ENCODE data around the gene INSR.
A peak's percentile ranks its signal among the peaks of the same experiment; 100 is the strongest.

The INSR gene

DNA sequence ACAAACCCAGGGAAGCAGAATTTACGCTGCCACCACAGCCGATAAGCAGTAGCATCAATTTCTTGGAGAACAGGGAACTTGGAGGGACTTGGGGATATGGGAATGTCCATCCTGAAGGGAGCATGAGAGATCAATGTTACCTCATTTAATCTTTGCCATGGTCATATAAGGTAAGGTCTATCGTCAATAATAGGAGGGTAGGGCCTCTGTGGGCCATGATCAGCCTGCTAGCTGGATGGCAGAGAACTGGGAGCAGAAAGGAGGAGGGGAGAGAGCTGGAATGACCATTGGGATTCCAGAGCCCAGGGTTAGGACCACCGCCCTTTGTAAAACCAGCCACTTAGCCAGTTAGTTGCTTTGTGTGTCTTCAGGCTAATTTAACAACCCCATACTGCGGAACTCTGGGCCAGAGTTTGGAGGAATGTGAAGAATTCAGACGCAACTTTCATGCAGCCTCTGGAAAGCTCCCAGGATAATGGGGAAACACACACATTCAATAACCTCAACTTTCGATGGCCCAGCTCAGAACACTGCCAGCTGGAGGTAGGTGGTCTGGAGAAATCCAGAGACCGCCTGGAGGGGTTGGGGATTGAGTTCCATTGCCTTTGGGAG, 184.4 kb downstream of the INSR start:
- ChIA-PET POLR2A (interaction anchor here (1.0 kb wide), 1 partner anchor 10 kb away, joined by 4 read pairs; no protein-coding TSS in a partner anchor), CTCF (interaction anchor here (0.8 to 1.4 kb wide), 3 partner anchors 10 to 231 kb away, joined by 3 to 5 read pairs (median 3); no protein-coding TSS in a partner anchor)
- H3K4me1 ChIP-seq (ENCODE audit: control insufficient read depth, insufficient read depth, low read length) = no peaks in the 10 kb centered on the region
- H3K4me3 ChIP-seq (ENCODE audit: low read depth, low read length) = no peak overlapping the region
- no peaks in the 10 kb centered on the region for H3K36me3 ChIP-seq (ENCODE audit: control insufficient read depth in 2 of 2, insufficient read depth in 1 of 2, low read length in 2 of 2)
- peak; percentile 34; the same call in 1 of the 2 replicates for TF ChIP-seq ZNF664 (tag by site-specific recombination; IDR thresholded peaks at IDR 0.05)
- TF ChIP-seq, protein P1, sequence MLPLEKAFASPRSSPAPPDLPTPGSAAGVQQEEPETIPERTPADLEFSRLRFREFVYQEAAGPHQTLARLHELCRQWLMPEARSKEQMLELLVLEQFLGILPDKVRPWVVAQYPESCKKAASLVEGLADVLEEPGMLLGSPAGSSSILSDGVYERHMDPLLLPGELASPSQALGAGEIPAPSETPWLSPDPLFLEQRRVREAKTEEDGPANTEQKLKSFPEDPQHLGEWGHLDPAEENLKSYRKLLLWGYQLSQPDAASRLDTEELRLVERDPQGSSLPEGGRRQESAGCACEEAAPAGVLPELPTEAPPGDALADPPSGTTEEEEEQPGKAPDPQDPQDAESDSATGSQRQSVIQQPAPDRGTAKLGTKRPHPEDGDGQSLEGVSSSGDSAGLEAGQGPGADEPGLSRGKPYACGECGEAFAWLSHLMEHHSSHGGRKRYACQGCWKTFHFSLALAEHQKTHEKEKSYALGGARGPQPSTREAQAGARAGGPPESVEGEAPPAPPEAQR (tag by site-specific recombination; IDR thresholded peaks at IDR 0.05) = no peak
- H3K27ac ChIP-seq (ENCODE audit: extremely low read depth, low read depth, low read length) = no peak overlapping the region
- H3K9me3 ChIP-seq (ENCODE audit: control insufficient read depth, insufficient read depth, low read depth, low read length) = no peaks in the 10 kb centered on the region

DNA sequence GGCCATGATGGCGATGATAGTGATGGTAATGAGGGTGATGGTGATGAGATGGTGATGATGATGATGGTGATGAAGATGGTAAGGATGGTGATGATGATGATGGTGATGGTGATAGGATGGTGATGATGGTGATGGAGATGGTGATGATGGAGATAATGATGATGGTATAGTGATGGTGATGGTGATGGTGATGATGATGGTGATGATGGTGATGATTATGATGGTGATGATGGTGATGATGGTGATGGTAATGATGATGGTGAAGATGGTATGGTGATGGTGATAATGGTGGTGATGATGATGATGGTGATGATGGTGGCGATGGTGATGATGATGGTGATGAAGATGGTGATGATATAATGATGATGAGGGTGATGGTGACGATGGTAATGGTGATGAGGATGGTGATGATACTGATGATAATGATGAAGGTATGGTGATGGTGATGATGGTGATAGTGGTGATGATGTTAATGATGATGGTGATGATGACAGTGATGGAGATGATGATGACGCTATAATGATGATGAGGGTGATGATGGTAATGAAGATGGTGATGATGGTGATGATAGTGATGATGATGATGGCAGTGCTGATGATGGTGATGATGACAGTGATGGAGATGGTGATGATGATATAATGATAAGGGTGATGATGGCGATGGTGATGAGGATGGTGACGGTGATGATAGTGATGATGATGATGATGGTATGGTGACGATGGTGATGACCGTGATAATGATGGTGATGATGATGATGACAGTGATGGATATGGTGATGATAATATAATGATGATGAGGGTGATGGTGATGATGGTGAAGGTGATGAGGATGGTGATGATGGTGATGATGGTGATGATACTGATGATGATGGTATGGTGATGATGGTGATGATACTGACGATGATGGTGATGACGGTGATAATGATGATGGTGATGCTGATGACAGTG, 187.2 kb downstream of the INSR start:
- no peaks in the 10 kb centered on the region for H3K4me1 ChIP-seq (ENCODE audit: control insufficient read depth, insufficient read depth, low read length)
- no peaks in the 10 kb centered on the region for H3K9me3 ChIP-seq (ENCODE audit: control insufficient read depth, insufficient read depth, low read depth, low read length)
- ChIA-PET CTCF (no interaction called here), POLR2A (no interaction called here)
- no peak overlapping the region for H3K4me3 ChIP-seq (ENCODE audit: low read depth, low read length)
- no peaks in the 10 kb centered on the region for H3K36me3 ChIP-seq (ENCODE audit: control insufficient read depth in 2 of 2, insufficient read depth in 1 of 2, low read length in 2 of 2)
- no peak overlapping the region for H3K27ac ChIP-seq (ENCODE audit: extremely low read depth, low read depth, low read length)
- TF ChIP-seq, protein P2, sequence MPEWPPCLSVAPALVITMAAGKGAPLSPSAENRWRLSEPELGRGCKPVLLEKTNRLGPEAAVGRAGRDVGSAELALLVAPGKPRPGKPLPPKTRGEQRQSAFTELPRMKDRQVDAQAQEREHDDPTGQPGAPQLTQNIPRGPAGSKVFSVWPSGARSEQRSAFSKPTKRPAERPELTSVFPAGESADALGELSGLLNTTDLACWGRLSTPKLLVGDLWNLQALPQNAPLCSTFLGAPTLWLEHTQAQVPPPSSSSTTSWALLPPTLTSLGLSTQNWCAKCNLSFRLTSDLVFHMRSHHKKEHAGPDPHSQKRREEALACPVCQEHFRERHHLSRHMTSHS (tag by site-specific recombination; IDR thresholded peaks at IDR 0.05) = peak; percentile 4; the same call in 1 of the 2 replicates
- TF ChIP-seq ZNF140 (tag by site-specific recombination; IDR thresholded peaks at IDR 0.05) (no peak), ZSCAN23 (tag by site-specific recombination; IDR thresholded peaks at IDR 0.05) (no peak), ZNF747 (tag by site-specific recombination; IDR thresholded peaks at IDR 0.05) (peak; percentile 90), ZBTB17 (tag by site-specific recombination; IDR thresholded peaks at IDR 0.05) (0 out of 2 replicates have a peak, but pooled peaks have one; percentile 61), HOXD13 (CRISPR knock-in tag; IDR thresholded peaks at IDR 0.05; ENCODE audit: borderline replicate concordance) (no peak), ZNF174 (tag by site-specific recombination; IDR thresholded peaks at IDR 0.05) (no peak), ZNF791 (tag by site-specific recombination; IDR thresholded peaks at IDR 0.05) (peak; percentile 46; the same call in 1 of the 2 replicates), ZNF548 (tag by site-specific recombination; IDR thresholded peaks at IDR 0.05) (no peak), ZBTB21 (tag by site-specific recombination; IDR thresholded peaks at IDR 0.05) (0 out of 2 replicates have a peak, but pooled peaks have one; percentile 46), ZNF785 (tag by site-specific recombination; IDR thresholded peaks at IDR 0.05) (peak; percentile 17), ZNF707 (tag by site-specific recombination; IDR thresholded peaks at IDR 0.05) (0 out of 2 replicates have a peak, but pooled peaks have one; percentile 12), ZNF354C (tag by site-specific recombination; IDR thresholded peaks at IDR 0.05; ENCODE audit: borderline replicate concordance, low read depth) (0 out of 2 replicates have a peak, but pooled peaks have one; percentile 4), ZNF777 (tag by site-specific recombination; IDR thresholded peaks at IDR 0.05; ENCODE audit: borderline replicate concordance) (0 out of 2 replicates have a peak, but pooled peaks have one; percentile 39), KLF16 (tag by site-specific recombination; IDR thresholded peaks at IDR 0.05) (peak; percentile 23; the same call in 1 of the 2 replicates)
- TF ChIP-seq, protein P3, sequence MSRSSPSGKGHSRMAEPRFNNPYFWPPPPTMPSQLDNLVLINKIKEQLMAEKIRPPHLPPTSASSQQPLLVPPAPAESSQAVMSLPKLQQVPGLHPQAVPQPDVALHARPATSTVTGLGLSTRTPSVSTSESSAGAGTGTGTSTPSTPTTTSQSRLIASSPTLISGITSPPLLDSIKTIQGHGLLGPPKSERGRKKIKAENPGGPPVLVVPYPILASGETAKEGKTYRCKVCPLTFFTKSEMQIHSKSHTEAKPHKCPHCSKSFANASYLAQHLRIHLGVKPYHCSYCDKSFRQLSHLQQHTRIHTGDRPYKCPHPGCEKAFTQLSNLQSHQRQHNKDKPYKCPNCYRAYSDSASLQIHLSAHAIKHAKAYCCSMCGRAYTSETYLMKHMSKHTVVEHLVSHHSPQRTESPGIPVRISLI (tag by site-specific recombination; IDR thresholded peaks at IDR 0.05) = no peak
- TF ChIP-seq, protein P4, sequence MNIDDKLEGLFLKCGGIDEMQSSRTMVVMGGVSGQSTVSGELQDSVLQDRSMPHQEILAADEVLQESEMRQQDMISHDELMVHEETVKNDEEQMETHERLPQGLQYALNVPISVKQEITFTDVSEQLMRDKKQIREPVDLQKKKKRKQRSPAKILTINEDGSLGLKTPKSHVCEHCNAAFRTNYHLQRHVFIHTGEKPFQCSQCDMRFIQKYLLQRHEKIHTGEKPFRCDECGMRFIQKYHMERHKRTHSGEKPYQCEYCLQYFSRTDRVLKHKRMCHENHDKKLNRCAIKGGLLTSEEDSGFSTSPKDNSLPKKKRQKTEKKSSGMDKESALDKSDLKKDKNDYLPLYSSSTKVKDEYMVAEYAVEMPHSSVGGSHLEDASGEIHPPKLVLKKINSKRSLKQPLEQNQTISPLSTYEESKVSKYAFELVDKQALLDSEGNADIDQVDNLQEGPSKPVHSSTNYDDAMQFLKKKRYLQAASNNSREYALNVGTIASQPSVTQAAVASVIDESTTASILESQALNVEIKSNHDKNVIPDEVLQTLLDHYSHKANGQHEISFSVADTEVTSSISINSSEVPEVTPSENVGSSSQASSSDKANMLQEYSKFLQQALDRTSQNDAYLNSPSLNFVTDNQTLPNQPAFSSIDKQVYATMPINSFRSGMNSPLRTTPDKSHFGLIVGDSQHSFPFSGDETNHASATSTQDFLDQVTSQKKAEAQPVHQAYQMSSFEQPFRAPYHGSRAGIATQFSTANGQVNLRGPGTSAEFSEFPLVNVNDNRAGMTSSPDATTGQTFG (tag by site-specific recombination; IDR thresholded peaks at IDR 0.05; ENCODE audit: borderline replicate concordance) = peak; percentile 82
- TF ChIP-seq, protein P5, sequence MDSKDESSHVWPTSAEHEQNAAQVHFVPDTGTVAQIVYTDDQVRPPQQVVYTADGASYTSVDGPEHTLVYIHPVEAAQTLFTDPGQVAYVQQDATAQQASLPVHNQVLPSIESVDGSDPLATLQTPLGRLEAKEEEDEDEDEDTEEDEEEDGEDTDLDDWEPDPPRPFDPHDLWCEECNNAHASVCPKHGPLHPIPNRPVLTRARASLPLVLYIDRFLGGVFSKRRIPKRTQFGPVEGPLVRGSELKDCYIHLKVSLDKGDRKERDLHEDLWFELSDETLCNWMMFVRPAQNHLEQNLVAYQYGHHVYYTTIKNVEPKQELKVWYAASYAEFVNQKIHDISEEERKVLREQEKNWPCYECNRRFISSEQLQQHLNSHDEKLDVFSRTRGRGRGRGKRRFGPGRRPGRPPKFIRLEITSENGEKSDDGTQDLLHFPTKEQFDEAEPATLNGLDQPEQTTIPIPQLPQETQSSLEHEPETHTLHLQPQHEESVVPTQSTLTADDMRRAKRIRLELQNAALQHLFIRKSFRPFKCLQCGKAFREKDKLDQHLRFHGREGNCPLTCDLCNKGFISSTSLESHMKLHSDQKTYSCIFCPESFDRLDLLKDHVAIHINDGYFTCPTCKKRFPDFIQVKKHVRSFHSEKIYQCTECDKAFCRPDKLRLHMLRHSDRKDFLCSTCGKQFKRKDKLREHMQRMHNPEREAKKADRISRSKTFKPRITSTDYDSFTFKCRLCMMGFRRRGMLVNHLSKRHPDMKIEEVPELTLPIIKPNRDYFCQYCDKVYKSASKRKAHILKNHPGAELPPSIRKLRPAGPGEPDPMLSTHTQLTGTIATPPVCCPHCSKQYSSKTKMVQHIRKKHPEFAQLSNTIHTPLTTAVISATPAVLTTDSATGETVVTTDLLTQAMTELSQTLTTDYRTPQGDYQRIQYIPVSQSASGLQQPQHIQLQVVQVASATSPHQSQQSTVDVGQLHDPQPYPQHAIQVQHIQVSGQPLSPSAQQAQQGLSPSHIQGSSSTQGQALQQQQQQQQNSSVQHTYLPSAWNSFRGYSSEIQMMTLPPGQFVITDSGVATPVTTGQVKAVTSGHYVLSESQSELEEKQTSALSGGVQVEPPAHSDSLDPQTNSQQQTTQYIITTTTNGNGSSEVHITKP (tag by site-specific recombination; IDR thresholded peaks at IDR 0.05) = no peak
- TF ChIP-seq, protein P1 (tag by site-specific recombination; IDR thresholded peaks at IDR 0.05) = 0 out of 2 replicates have a peak, but pooled peaks have one; percentile 30
